Measurements from ENCODE around the gene FAM9A.
"Not testable (repeated sequence)": the region's sequence is repeated elsewhere in the genome, so short reads cannot be mapped to it uniquely, and the experiment has no call there.

Gene FAM9A

GRCh38 chrX:8803326-8803725 lies 2.1 kb upstream of the FAM9A start:
- no peak for DNase-seq (ENCODE audit: low spot score)

GRCh38 chrX:8800351-8800750 lies 832 bp downstream of the FAM9A start:
- not testable (repeated sequence) for DNase-seq (ENCODE audit: low spot score)

GRCh38 chrX:8799281-8799680 lies 1.9 kb downstream of the FAM9A start:
- DNase-seq (ENCODE audit: low spot score): not testable (repeated sequence)

GRCh38 chrX:8798702-8799101 lies 2.5 kb downstream of the FAM9A start:
- not testable (repeated sequence) for DNase-seq (ENCODE audit: low spot score)

GRCh38 chrX:8787119-8787518 lies 14.1 kb downstream of the FAM9A start:
- DNase-seq (ENCODE audit: low spot score): not testable (repeated sequence)

- no peak for DNase-seq (ENCODE audit: low spot score)
Observed at GRCh38 chrX:8784162-8784561, 17.0 kb downstream of the FAM9A start.

GRCh38 chrX:8783714-8784098 lies 17.5 kb downstream of the FAM9A start:
- DNase-seq (ENCODE audit: low spot score): no peak

GRCh38 chrX:8783097-8783713 lies 18.0 kb downstream of the FAM9A start:
- DNase-seq (ENCODE audit: low spot score): peak; percentile 12

- no peak for DNase-seq (ENCODE audit: low spot score)
Observed at GRCh38 chrX:8782595-8782994, 18.6 kb downstream of the FAM9A start.

- DNase-seq (ENCODE audit: low spot score): not testable (repeated sequence)
Observed at GRCh38 chrX:8781921-8782320, 19.3 kb downstream of the FAM9A start.

- no peak for DNase-seq (ENCODE audit: low spot score)
Observed at GRCh38 chrX:8773117-8773516, 28.1 kb downstream of the FAM9A start.

GRCh38 chrX:8760021-8760420 lies 41.2 kb downstream of the FAM9A start:
- no peak for DNase-seq (ENCODE audit: low spot score)

- not testable (repeated sequence) for DNase-seq (ENCODE audit: low spot score)
Observed at GRCh38 chrX:8758706-8759105, 42.5 kb downstream of the FAM9A start.

- not testable (repeated sequence) for DNase-seq (ENCODE audit: low spot score)
Observed at GRCh38 chrX:8757609-8758389, 43.4 kb downstream of the FAM9A start.

GRCh38 chrX:8755813-8756212 lies 45.4 kb downstream of the FAM9A start:
- DNase-seq (ENCODE audit: low spot score): no peak

- no peak for DNase-seq (ENCODE audit: low spot score)
Observed at GRCh38 chrX:8755116-8755515, 46.1 kb downstream of the FAM9A start.

- DNase-seq (ENCODE audit: low spot score): no peak
Observed at GRCh38 chrX:8749697-8750096, 51.5 kb downstream of the FAM9A start.

- peak; percentile 6 for DNase-seq (ENCODE audit: low spot score)
Observed at GRCh38 chrX:8748855-8749254, 52.3 kb downstream of the FAM9A start.

GRCh38 chrX:8743126-8743732 lies 58.0 kb downstream of the FAM9A start:
- peak; percentile 19 for DNase-seq (ENCODE audit: low spot score)

GRCh38 chrX:8741981-8742380 lies 59.2 kb downstream of the FAM9A start:
- no peak for DNase-seq (ENCODE audit: low spot score)
